HG03025 (cell line): ENCODE results near the gene COA8.
A peak's percentile ranks its signal among the peaks of the same experiment; 100 is the strongest.
"Not testable (repeated sequence)": the region's sequence is repeated elsewhere in the genome, so short reads cannot be mapped to it uniquely, and the experiment has no call there.

Experiments
- ATAC-seq: cut with Tn5 transposase; IDR thresholded peaks from one replicate; pipeline ENCODE4 v1.9.1; 2021; ENCODE audit warnings: mild to moderate bottlenecking, moderate library complexity; ENCODE audit not compliant: unreplicated experiment, low FRiP score

COA8 gene

GRCh38 chr14:103525430-103526246, 37.1 kb upstream of the COA8 start:
- not testable (repeated sequence) for ATAC-seq

- no peak for ATAC-seq
Observed at GRCh38 chr14:103526247-103526913, 36.4 kb upstream of the COA8 start.

GRCh38 chr14:103526914-103527248, 35.9 kb upstream of the COA8 start:
- no peak for ATAC-seq

- ATAC-seq: no peak
Observed at GRCh38 chr14:103527408-103528145, 35.2 kb upstream of the COA8 start.

- ATAC-seq: no peak
Observed at GRCh38 chr14:103528146-103528586, 34.6 kb upstream of the COA8 start.

GRCh38 chr14:103528587-103529382, 34.0 kb upstream of the COA8 start, which contains the start of gene TRMT61A:
TSS of gene TRMT61A (plus strand) at chr14:103529196. CDS start at chr14:103529979, 783 bp downstream.
- peak; percentile 31 for ATAC-seq

GRCh38 chr14:103529383-103530365, 33.1 kb upstream of the COA8 start:
- peak; percentile 10 for ATAC-seq

GRCh38 chr14:103530390-103530789, 32.4 kb upstream of the COA8 start:
- ATAC-seq: no peak

- no peak for ATAC-seq
Observed at GRCh38 chr14:103530831-103531230, 31.9 kb upstream of the COA8 start.

GRCh38 chr14:103531421-103532215, 31.1 kb upstream of the COA8 start:
- no peak for ATAC-seq

GRCh38 chr14:103532216-103533136, 30.3 kb upstream of the COA8 start:
- no peak for ATAC-seq

GRCh38 chr14:103533137-103533998, 29.4 kb upstream of the COA8 start:
- no peak for ATAC-seq

- ATAC-seq: no peak
Observed at GRCh38 chr14:103533999-103534575, 28.7 kb upstream of the COA8 start.

- no peak for ATAC-seq
Observed at GRCh38 chr14:103534576-103535061, 28.1 kb upstream of the COA8 start.

- no peak for ATAC-seq
Observed at GRCh38 chr14:103535081-103535890, 27.5 kb upstream of the COA8 start.
